HepG2 (cell line): ENCODE data around the gene RNASE11. TPM values are rescaled to one million over a fixed set of nuclear protein-coding genes. Genes with fewer than 3 reads are reported as not detected.

Experiments used
- AGO1 ChIP-seq: fragments of 200-400 bp; formaldehyde crosslinking; IDR thresholded peaks from 2 replicates; pipeline ENCODE4 v1.6.1; 2017; ENCODE audit warnings: mild to moderate bottlenecking, low read depth, low read length, moderate library complexity; ENCODE audit not compliant: poor library complexity, severe bottlenecking
- BCL6 ChIP-seq: IDR thresholded peaks from 2 replicates; pipeline ENCODE4 v1.6.1; 2016; ENCODE audit warnings: missing genetic modification reagents, missing compliant biosample characterization
- CHCHD3 ChIP-seq: sonication (generic); formaldehyde crosslinking; IDR thresholded peaks from 2 replicates; pipeline ENCODE4 v1.8.0; 2022; ENCODE audit warnings: mild to moderate bottlenecking, missing genetic modification reagents, moderate library complexity
- ERF ChIP-seq: IDR thresholded peaks from 2 replicates; pipeline ENCODE4 v1.6.1; 2018; ENCODE audit warnings: missing biosample characterization, missing genetic modification reagents
- GTF2F1 ChIP-seq: fragments of 150-350 bp; IDR thresholded peaks from 2 replicates; pipeline ENCODE4 v1.6.1; 2014; ENCODE audit warnings: low read length
- MAFG ChIP-seq: sonication (generic); formaldehyde crosslinking; IDR thresholded peaks from 2 replicates; pipeline ENCODE4 v1.5.1; 2020; ENCODE audit warnings: mild to moderate bottlenecking, missing genetic modification reagents
- REXO4 ChIP-seq: sonication (generic); formaldehyde crosslinking; IDR thresholded peaks from 2 replicates; pipeline ENCODE4 v1.8.0; 2022; ENCODE audit warnings: missing genetic modification reagents, mild to moderate bottlenecking, borderline replicate concordance
- SP4 ChIP-seq: sonication (generic); formaldehyde crosslinking; IDR thresholded peaks from 2 replicates; pipeline ENCODE4 v1.8.1; 2023; ENCODE audit warnings: mild to moderate bottlenecking, missing genetic modification reagents
- SUZ12 ChIP-seq: fragments of 150-350 bp; IDR thresholded peaks from 2 replicates; pipeline ENCODE4 v1.6.1; 2014; ENCODE audit warnings: low read depth, low read length
- TRIM24 ChIP-seq: sonication (generic); formaldehyde crosslinking; IDR thresholded peaks from 2 replicates; pipeline ENCODE4 v1.8.0; 2022; ENCODE audit warnings: mild to moderate bottlenecking, missing genetic modification reagents
- ZBTB21 ChIP-seq: sonication (generic); formaldehyde crosslinking; IDR thresholded peaks from 2 replicates; pipeline ENCODE4 v1.4.0; 2020; ENCODE audit warnings: missing genetic modification reagents
- ZNF737 ChIP-seq: sonication (generic); formaldehyde crosslinking; IDR thresholded peaks from 2 replicates; pipeline ENCODE4 v1.5.0; 2020; ENCODE audit warnings: missing genetic modification reagents, mild to moderate bottlenecking, borderline replicate concordance
- ZNF768 ChIP-seq: sonication (generic); formaldehyde crosslinking; IDR thresholded peaks from 2 replicates; pipeline ENCODE4 v1.4.0; 2020; ENCODE audit warnings: missing genetic modification reagents
- ZNF775 ChIP-seq: sonication (generic); formaldehyde crosslinking; IDR thresholded peaks from 2 replicates; pipeline ENCODE4 v1.4.0; 2020; ENCODE audit warnings: missing genetic modification reagents, mild to moderate bottlenecking, moderate library complexity, borderline replicate concordance
- polyA plus RNA-seq, 8 experiments: library from polyadenylated mRNA; depleted of rRNA in 3 of 8; stranded (reverse) in 7 of 8; unstranded in 1 of 8; fragments of >200 nt; fragmentation: Illumina TruSeq in 4 of 8; extraction: Trizol in 4 of 8; gene quantifications; 2 replicates each; pipeline versions ENCODE4 v1.2.1 to v1.2.3, GENCODE V29; 2011 to 2016; ENCODE audit warnings: low read depth in 4 of 8, missing spikeins in 1 of 8, mixed read lengths in 1 of 8; ENCODE audit not compliant: insufficient read depth in 1 of 8
- total RNA-seq, 5 experiments: library from RNA; depleted of rRNA; stranded (reverse); fragments of >200 nt; fragmentation: Illumina TruSeq; extraction: Trizol; gene quantifications; 2 replicates each; pipeline ENCODE4 v1.2.3, GENCODE V29; 2016; ENCODE audit warnings: low read depth in 1 of 5
- TF ChIP-seq, protein P1 (sequence below), 2 experiments: sonication (generic) in 1 of 2; formaldehyde crosslinking in 1 of 2; IDR thresholded peaks; 2 replicates each; pipeline versions ENCODE4 v1.4.0 to v1.6.1; 2016 to 2020; ENCODE audit warnings: borderline replicate concordance in 1 of 2, low read depth in 1 of 2, mild to moderate bottlenecking in 1 of 2, missing genetic modification reagents in 1 of 2
- TF ChIP-seq, protein P2 (sequence below): sonication (generic); formaldehyde crosslinking; IDR thresholded peaks from 2 replicates; pipeline ENCODE4 v1.9.0; 2021; ENCODE audit warnings: missing genetic modification reagents, borderline replicate concordance

Gene RNASE11
- total and polyA plus RNA-seq, 2 of the 13 experiments (the other 11 are each of a cell fraction or from before 2014, with no cell fraction given), result not detected

DNA sequence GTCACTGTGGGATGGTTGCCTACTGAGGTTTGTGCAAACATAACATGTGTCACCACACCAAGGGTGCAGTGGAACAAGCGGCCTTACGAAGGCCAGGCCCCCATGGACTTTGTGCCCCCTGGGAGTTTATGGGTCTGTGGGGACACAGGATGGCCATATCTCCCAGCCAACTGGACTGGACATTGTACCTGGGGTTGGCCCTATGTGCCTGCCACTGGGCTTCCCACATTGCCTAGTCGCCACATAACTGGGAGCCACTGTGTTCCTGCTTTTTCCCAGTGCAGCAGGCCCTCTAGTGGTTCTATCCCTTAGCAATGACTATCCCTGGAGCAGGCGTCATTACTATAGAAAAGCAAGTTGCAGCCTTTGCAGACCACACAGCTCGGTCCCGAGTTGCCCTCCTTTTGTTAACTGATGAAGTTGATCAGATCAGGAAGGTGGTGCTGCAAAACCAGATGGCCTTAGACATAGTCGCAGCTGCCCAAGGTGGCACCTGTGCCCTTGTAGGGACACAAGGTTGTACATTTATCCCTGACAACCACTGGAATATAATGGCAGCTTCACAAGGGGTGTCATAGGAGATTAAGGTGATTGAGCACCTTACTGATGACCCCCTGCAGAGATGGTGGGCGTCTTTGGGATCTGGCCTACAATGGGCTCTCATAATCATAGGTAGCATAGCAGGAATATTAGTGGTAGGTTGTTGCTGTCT is 18.5 kb upstream of the RNASE11 start (continued):
- TF ChIP-seq, protein P1, sequence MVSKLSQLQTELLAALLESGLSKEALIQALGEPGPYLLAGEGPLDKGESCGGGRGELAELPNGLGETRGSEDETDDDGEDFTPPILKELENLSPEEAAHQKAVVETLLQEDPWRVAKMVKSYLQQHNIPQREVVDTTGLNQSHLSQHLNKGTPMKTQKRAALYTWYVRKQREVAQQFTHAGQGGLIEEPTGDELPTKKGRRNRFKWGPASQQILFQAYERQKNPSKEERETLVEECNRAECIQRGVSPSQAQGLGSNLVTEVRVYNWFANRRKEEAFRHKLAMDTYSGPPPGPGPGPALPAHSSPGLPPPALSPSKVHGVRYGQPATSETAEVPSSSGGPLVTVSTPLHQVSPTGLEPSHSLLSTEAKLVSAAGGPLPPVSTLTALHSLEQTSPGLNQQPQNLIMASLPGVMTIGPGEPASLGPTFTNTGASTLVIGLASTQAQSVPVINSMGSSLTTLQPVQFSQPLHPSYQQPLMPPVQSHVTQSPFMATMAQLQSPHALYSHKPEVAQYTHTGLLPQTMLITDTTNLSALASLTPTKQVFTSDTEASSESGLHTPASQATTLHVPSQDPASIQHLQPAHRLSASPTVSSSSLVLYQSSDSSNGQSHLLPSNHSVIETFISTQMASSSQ (IDR thresholded peaks at IDR 0.05; ENCODE audit: low read depth), result no peak
- TF ChIP-seq, protein P1 (CRISPR knock-in tag; IDR thresholded peaks at IDR 0.05; ENCODE audit: borderline replicate concordance), result no peak
- no peak for TF ChIP-seq MAFG (CRISPR knock-in tag)
- TF ChIP-seq GTF2F1, result no peak
- TF ChIP-seq ZNF775 (CRISPR knock-in tag), result no peak
- TF ChIP-seq AGO1, result no peak
- no peak for TF ChIP-seq ZNF737 (CRISPR knock-in tag)
- TF ChIP-seq TRIM24 (CRISPR knock-in tag), result peak; percentile 49; the same call in 1 of the 2 replicates
- TF ChIP-seq CHCHD3, result no peak
- TF ChIP-seq ZNF768 (CRISPR knock-in tag), result no peak
- peak; percentile 16; the same call in 1 of the 2 replicates for TF ChIP-seq SP4 (CRISPR knock-in tag)
- no peak for TF ChIP-seq SUZ12
- TF ChIP-seq, protein P2, sequence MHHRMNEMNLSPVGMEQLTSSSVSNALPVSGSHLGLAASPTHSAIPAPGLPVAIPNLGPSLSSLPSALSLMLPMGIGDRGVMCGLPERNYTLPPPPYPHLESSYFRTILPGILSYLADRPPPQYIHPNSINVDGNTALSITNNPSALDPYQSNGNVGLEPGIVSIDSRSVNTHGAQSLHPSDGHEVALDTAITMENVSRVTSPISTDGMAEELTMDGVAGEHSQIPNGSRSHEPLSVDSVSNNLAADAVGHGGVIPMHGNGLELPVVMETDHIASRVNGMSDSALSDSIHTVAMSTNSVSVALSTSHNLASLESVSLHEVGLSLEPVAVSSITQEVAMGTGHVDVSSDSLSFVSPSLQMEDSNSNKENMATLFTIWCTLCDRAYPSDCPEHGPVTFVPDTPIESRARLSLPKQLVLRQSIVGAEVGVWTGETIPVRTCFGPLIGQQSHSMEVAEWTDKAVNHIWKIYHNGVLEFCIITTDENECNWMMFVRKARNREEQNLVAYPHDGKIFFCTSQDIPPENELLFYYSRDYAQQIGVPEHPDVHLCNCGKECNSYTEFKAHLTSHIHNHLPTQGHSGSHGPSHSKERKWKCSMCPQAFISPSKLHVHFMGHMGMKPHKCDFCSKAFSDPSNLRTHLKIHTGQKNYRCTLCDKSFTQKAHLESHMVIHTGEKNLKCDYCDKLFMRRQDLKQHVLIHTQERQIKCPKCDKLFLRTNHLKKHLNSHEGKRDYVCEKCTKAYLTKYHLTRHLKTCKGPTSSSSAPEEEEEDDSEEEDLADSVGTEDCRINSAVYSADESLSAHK (CRISPR knock-in tag), result no peak
- TF ChIP-seq ERF (CRISPR knock-in tag), result peak; percentile 51; the same call in 1 of the 2 replicates
- TF ChIP-seq ZBTB21 (CRISPR knock-in tag), result no peak
- TF ChIP-seq REXO4 (CRISPR knock-in tag), result no peak
- peak; percentile 33; the same call in 1 of the 2 replicates for TF ChIP-seq BCL6 (CRISPR knock-in tag)
